GM19043 (cell line): ENCODE data around the gene ABCA6.
"Not testable (repeated sequence)": the region's sequence is repeated elsewhere in the genome, so short reads cannot be mapped to it uniquely, and the experiment has no call there.

ENCODE experiments used
- ATAC-seq: cut with Tn5 transposase; IDR thresholded peaks from one replicate; pipeline ENCODE4 v1.9.1; 2021; ENCODE audit warnings: low read depth; ENCODE audit not compliant: unreplicated experiment

The ABCA6 gene

DNA sequence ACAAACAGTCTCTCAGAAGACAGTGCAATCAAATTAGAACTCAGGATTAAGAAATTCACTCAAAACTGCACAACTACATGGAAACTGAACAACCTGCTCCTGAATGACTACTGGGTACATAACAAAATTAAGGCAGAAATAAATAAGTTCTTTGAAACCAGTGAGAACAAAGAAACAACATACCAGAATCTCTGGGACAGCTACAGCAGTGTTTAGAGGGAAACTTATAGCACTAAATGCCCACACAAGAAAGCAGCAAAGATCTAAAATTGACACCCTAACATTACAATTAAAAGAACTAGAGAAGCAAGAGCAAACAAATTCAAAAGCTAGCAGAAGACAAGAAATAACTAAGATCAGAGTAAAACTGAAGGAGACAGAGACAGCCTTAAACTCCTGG, 68.3 kb downstream of the ABCA6 start:
- not testable (repeated sequence) for ATAC-seq

DNA sequence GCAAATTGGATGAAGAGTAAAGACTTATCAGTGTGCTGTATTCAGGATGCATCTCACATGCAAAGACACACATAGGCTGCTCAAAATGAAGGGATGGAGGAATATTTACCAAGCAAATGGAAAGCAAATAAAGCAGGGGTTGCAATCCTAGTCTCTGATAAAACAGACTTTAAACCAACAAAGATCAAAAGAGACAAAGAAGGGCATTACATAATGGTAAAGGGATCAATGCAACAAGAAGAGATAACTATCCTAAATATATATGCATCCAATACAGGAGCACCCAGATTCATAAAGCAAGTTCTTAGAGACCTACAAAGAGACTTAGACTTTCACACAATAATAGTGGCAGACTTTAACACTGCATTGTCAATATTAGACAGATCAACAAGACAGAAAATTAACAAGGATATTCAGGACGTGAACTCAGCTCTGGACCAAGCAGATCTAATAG, 68.9 kb downstream of the ABCA6 start:
- ATAC-seq, result not testable (repeated sequence)

DNA sequence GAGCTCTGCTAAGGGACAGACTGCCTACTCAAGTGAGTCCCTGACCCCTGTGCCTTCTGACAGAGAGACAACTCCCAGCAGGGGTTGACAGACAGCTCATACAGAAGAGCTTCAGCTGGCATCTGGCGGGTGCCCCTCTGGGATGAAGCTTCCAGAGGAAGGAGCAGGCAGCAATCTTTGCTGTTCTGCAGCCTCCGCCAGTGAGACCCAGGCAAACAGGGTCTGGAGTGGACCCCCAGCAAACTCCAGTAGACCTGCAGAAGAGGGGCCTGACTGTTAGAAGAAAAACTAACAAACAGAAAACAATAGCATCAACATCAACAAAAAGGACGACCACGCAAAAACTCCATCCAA, 70.5 kb downstream of the ABCA6 start:
- ATAC-seq, result not testable (repeated sequence)

DNA sequence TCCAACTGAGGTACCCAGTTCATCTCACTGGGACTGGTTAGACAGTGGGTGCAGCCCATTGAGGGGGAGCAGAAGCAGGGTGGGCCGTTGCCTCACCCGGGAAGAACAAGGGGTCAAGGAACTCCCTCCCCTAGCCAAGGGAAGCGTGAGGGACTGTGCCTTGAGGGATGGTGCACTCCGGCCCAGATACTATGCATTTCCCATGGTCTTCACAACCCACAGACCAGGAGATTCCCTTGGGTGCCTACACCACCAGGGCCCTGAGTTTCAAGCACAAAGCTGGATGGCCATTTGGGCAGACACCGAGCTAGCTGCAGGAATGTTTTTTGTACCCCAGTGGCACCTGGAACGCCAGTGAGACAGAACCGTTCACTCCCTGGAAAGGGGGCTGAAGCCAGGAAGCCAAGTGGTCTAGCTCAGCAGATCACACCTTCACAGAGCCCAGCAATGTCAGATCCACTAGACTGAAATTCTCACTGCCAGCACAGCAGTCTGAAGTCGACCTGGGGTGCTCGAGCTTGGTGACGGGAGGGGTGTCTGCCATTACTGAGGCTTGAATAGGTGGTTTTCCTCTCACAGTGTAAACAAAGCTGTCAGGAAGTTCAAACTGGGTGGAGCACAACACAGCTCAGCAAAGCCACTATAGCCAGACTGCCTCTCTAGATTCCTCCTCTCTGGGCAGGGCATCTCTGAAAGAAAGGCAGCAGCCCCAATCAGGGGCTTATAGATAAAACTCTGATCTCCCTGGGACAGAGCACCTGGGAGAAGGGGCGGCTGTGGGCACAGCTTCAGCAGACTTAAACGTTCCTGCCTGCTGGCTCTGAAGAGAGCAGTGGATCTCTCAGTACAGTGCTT, 71.1 kb downstream of the ABCA6 start:
- not testable (repeated sequence) for ATAC-seq

DNA sequence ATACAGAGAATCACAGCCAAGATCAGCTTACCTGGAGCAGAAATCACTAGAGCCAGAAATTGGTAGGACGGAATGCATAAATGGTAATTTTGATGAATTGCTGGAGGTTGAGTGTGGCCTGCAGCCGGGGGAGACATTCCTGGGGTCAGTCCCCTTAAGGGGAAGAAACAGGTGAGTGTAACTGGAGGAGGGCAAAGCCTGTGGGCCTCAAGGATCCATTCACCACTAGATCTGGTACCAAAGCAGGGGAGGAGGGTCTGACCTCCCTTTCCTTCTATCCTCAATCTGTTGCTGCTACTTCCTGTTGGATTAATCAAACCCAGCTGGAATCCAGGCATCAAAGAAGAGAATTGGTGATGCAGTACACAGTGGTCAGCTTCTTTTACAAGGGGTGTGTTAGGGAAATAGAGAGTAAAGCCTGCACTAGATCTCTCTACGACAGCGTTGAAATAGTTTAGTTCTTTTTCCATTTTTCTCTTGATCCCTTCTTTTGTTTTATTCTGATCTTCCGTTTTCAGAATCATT, 72.4 kb downstream of the ABCA6 start:
- no peak for ATAC-seq

- ATAC-seq, result no peak
Observed at GRCh38 chr17:69067274-69068047, 74.2 kb downstream of the ABCA6 start.

GRCh38 chr17:69066482-69066881, 75.2 kb downstream of the ABCA6 start:
- ATAC-seq, result no peak

DNA sequence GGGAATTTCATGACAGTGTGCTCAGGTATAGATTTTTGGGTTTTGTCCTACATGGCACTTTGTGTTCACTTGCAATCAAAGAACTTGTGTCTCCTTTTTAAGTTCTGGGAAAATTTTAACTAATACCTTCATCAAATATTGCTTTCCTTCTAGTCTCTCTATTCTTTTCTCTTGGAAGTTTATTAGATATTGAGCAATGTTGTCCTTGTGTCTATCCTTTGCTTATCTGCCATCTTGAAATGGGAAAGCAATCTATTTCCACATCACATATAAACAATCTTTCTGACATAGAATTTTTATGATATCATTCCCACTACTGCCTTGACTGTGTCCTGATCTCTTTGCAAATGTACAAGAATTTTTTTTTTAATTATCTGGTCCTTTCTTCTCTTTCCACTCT, 76.6 kb downstream of the ABCA6 start:
- no peak for ATAC-seq

- ATAC-seq, result no peak
Observed at GRCh38 chr17:69064476-69064875, 77.2 kb downstream of the ABCA6 start.

DNA sequence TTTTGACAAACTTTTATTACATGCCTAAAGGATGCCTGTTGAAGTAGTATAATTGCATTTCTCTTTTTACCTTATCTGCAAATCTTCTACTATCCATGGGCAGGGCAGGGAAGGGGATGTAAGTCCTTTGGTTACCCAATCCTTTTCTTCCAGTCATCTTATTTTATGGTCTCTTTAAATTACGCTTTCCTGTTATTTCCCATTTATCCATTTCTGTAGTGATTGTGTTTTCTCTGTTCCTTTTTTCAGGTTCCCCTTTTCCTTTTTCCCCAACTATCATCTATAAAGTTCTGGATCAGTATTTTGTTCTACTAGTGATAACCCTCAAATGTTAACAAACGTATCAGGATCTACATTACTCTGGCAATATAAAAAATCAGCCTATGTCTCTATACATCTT, 77.7 kb downstream of the ABCA6 start:
- no peak for ATAC-seq

DNA sequence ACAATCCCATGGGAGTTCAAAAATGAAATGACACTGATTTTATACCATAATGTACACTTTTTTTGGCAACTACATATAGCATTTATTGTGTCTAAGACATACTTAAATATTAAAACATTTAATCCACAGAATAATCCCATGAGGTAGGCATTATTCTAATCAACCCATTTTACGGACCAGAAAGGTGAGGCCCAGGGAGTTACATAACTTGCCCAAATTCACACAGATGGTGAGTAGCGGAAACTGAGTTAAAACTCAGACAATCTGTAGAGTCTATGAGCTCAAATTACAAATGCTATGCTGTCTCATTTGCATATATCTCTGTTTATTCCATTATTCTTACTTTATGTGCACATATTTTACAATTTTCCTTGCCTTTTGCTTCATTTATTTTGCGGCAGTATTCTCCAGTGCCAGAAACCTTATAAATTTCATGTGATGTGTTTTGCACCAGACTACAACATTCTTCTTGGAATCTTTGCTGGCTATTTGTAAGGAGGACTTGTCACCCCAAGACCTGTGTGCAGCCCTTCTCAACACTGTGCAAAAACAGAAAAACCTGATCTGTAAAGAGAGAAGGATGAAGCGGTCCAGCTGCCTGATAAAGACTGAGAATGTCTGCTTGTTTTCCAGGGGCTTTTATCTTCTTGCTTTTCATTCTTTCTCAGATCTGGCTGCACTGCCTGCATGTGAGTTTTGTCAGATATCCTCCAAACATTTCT, 78.7 kb downstream of the ABCA6 start:
- ATAC-seq, result no peak

DNA sequence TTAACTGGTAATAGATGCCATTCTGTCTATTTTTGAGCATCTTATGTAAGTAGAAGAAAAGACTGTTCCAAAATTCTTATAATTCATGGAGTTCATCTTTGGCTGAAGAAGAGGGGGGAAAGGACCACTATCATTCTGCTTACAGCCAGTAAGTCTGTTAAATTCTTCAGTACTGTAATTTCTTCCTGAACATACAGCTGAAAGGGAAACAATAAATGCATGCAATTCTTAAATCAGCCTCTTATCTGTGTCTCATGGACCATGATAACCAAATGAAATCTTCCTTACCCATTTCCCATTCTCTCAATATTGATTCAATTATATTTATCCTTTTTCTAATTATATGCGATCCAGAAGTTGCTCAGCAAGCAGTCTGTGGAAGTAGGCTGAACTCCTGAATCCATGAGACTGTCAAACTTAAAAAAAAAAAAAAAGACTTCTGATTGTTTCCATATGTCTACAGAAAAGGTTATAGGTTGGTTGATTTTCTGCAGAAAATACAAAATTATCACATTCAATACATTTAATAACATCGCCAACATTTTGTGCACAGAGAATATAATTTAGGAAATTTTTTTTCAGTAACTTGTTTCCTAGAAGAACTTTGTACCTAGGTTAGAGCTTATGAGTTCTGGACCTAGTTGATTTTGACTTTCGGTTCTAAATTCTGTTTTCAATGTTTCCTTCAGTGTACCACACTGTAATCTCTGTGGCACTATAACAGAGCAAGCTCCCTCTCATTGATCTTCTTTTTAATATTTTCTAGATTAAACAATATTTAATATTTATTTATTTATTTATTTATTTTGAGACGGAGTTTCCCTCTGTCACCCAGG, 79.8 kb downstream of the ABCA6 start:
- no peak for ATAC-seq

GRCh38 chr17:69060822-69061221, 80.9 kb downstream of the ABCA6 start, which contains the start of gene ABCA9:
ABCA9 (minus strand) TSS chr17:69060927; CDS start chr17:69051126, 9,801 bp downstream.
- ATAC-seq, result no peak

GRCh38 chr17:69059458-69060175, 82.1 kb downstream of the ABCA6 start:
- no peak for ATAC-seq

GRCh38 chr17:69058165-69058564, 83.5 kb downstream of the ABCA6 start:
- no peak for ATAC-seq

GRCh38 chr17:69057280-69057679, 84.4 kb downstream of the ABCA6 start:
- ATAC-seq, result no peak

DNA sequence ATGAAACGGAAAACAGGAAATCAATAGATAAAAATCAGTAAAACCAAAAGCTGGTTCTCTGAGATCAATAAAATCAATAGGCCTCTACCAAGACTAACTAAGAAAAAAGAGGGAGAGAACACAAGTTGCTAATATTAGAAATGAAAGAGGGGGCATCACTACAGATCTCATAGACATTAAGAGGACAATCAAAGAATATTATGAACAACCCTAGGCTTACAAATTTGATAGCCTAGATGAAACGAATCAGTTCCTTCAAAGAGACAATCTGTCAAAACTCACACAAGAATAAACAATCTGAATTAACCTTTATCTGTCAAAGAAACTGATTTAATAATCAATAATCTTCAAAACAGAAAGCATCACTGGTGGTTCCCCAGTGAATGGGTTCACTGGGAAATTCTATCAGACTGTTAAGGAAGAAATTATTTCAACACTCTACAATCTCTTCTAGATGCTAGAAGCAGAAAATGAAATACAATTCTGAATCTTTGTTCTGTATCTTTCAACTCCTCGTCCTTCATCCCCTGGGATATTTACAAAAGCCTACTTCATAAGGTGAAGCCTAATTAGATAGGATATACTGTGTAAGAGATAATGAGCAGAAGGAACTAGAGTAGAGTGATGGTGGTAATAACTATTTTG, 85.4 kb downstream of the ABCA6 start:
- no peak for ATAC-seq

DNA sequence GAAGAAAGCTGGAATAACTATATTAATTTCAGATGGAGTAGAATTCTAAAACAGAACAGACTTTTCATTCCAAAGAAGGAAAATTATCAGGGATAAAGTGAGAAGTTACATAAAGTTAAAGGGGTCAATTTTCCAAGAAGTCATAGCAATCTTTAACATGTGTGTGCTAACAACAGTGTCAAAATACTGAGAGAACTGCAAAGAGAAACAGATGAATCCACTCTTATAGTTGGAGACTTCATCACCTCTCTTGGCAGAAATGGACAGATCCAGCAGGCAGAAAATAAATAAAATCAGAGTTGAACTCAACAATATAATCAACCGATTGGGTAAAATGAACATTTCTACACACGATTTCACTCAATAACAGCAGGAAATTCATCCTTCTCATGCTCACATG, 86.4 kb downstream of the ABCA6 start:
- ATAC-seq, result no peak
